WTC11 (cell line): Measurements from ENCODE around the gene USP47.

Source experiments
- ATF3 ChIP-seq: sonication (generic); formaldehyde crosslinking; conservative IDR thresholded peaks from 2 replicates; pipeline ENCODE4 v1.8.1; 2022; ENCODE audit warnings: mild to moderate bottlenecking, missing genetic modification reagents
- CREB1 ChIP-seq: sonication (generic); formaldehyde crosslinking; IDR thresholded peaks from 2 replicates; pipeline ENCODE4 v1.8.0; 2023; ENCODE audit warnings: mild to moderate bottlenecking, missing genetic modification reagents
- MXD4 ChIP-seq: fragments of 250-450 bp; sonication (Bioruptor Pico); IDR thresholded peaks from 2 replicates; pipeline ENCODE4 v1.8.0; 2021; ENCODE audit warnings: mild to moderate bottlenecking, moderate library complexity, borderline replicate concordance
- TEAD1 ChIP-seq: sonication (generic); formaldehyde crosslinking; IDR thresholded peaks from 2 replicates; pipeline ENCODE4 v1.8.0; 2022; ENCODE audit warnings: mild to moderate bottlenecking, missing genetic modification reagents
- USF2 ChIP-seq: sonication (generic); formaldehyde crosslinking; IDR thresholded peaks from 2 replicates; pipeline ENCODE4 v1.8.1; 2023; ENCODE audit warnings: mild to moderate bottlenecking, missing genetic modification reagents, moderate library complexity
- ZNF121 ChIP-seq: sonication (generic); formaldehyde crosslinking; IDR thresholded peaks from 2 replicates; pipeline ENCODE4 v1.8.0; 2023; ENCODE audit warnings: missing genetic modification reagents
- ZNF219 ChIP-seq: sonication (generic); formaldehyde crosslinking; IDR thresholded peaks from 2 replicates; pipeline ENCODE4 v1.8.0; 2023; ENCODE audit warnings: missing genetic modification reagents, mild to moderate bottlenecking, borderline replicate concordance
- TF ChIP-seq, protein P1 (sequence below): fragments of 200-600 bp; IDR thresholded peaks from 2 replicates; pipeline ENCODE4 v1.8.0; 2022; ENCODE audit warnings: antibody characterized with exemption
- TF ChIP-seq, protein P2 (sequence below): sonication (generic); formaldehyde crosslinking; IDR thresholded peaks from 2 replicates; pipeline ENCODE4 v1.8.0; 2022; ENCODE audit warnings: missing genetic modification reagents

DNA sequence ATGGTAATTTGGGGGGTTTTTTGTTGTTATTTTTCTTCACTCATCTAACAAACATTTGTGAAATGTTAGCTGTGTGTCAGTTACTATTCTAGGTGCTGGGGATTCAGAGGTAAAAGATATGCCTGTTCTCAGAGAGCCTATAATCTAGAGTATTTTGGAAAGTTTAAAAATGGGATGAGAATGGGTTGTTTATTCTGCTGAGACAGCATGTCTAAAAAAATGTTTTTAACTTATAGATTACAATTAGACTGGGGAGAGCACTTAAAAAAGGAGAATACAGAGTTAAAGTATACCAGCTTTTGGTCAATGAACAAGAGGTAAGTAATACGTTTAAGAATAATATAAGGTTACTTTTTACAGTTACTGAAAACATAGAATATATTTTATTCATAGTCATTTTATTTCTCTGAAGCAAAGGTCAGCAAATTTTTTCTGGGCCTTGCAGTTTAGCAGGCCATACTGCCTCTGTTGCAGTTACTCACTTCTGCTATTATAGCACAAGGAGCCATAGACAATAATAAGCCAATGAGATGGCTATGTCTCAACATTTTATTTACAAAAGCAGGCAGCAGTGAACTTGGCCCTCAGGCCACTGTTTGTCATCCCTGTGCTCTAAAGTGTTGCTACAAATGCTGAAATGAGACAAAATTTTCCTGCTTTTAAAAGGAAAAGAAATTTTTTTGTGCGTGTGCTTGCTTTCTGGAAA lies 106.6 kb downstream of the USP47 start:
- TF ChIP-seq, protein P1, sequence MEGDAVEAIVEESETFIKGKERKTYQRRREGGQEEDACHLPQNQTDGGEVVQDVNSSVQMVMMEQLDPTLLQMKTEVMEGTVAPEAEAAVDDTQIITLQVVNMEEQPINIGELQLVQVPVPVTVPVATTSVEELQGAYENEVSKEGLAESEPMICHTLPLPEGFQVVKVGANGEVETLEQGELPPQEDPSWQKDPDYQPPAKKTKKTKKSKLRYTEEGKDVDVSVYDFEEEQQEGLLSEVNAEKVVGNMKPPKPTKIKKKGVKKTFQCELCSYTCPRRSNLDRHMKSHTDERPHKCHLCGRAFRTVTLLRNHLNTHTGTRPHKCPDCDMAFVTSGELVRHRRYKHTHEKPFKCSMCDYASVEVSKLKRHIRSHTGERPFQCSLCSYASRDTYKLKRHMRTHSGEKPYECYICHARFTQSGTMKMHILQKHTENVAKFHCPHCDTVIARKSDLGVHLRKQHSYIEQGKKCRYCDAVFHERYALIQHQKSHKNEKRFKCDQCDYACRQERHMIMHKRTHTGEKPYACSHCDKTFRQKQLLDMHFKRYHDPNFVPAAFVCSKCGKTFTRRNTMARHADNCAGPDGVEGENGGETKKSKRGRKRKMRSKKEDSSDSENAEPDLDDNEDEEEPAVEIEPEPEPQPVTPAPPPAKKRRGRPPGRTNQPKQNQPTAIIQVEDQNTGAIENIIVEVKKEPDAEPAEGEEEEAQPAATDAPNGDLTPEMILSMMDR = no peak
- no peak for TF ChIP-seq ZNF121
- TF ChIP-seq ATF3 (CRISPR knock-in tag) = no peak
- TF ChIP-seq TEAD1 = no peak
- TF ChIP-seq ZNF219 (CRISPR knock-in tag) = no peak
- TF ChIP-seq, protein P2, sequence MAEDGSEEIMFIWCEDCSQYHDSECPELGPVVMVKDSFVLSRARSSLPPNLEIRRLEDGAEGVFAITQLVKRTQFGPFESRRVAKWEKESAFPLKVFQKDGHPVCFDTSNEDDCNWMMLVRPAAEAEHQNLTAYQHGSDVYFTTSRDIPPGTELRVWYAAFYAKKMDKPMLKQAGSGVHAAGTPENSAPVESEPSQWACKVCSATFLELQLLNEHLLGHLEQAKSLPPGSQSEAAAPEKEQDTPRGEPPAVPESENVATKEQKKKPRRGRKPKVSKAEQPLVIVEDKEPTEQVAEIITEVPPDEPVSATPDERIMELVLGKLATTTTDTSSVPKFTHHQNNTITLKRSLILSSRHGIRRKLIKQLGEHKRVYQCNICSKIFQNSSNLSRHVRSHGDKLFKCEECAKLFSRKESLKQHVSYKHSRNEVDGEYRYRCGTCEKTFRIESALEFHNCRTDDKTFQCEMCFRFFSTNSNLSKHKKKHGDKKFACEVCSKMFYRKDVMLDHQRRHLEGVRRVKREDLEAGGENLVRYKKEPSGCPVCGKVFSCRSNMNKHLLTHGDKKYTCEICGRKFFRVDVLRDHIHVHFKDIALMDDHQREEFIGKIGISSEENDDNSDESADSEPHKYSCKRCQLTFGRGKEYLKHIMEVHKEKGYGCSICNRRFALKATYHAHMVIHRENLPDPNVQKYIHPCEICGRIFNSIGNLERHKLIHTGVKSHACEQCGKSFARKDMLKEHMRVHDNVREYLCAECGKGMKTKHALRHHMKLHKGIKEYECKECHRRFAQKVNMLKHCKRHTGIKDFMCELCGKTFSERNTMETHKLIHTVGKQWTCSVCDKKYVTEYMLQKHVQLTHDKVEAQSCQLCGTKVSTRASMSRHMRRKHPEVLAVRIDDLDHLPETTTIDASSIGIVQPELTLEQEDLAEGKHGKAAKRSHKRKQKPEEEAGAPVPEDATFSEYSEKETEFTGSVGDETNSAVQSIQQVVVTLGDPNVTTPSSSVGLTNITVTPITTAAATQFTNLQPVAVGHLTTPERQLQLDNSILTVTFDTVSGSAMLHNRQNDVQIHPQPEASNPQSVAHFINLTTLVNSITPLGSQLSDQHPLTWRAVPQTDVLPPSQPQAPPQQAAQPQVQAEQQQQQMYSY (CRISPR knock-in tag) = no peak
- no peak for TF ChIP-seq CREB1
- no peak for TF ChIP-seq MXD4 (CRISPR knock-in tag)
- no peak for TF ChIP-seq USF2 (CRISPR knock-in tag)
